ENCODE results near the gene TAL1.
"Not testable (repeated sequence)": the region's sequence is repeated elsewhere in the genome, so short reads cannot be mapped to it uniquely, and the experiment has no call there.

TAL1 gene

DNA sequence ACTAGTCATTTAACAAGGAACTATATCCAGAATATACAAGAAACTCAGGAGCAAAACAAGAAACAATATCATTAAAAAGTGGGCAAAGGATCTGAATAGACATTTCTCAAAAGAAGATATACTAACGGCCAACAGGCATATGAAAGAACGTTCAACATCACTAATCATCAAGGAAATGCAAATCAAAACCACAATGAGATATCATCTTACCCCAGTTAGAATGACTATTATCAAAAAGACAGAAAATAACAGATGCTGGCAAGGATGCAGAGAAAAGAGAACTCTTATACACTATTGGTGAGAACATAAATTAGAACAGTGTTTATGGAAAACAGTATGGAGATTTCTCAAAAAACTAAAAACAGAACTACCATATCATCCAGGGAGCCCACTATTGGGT is 28.5 kb downstream of the TAL1 start:
- H3K4ac ChIP-seq (ENCODE audit: low read length); H3K9me3 ChIP-seq (replicated peaks in 1 of 2; ENCODE audit: control insufficient read depth in 2 of 2, insufficient read depth in 1 of 2, low read depth in 1 of 2, low read length in 2 of 2); H3K9ac ChIP-seq (ENCODE audit: low read depth, low read length, poor library complexity); H3K18ac ChIP-seq (ENCODE audit: low read length); H2AFZ ChIP-seq (ENCODE audit: low read length); H3K27ac ChIP-seq (replicated peaks; ENCODE audit: low read length); H3K4me3 ChIP-seq (ENCODE audit: low read length in 2 of 2); H2AK5ac ChIP-seq (ENCODE audit: low read depth, low read length); H3K14ac ChIP-seq (ENCODE audit: low read length); DNase-seq (ENCODE audit: low spot score); H2BK120ac ChIP-seq (ENCODE audit: low read depth, low read length); H3K23ac ChIP-seq (ENCODE audit: low read depth, low read length, poor library complexity); H2BK15ac ChIP-seq (ENCODE audit: low read length); H2BK12ac ChIP-seq (ENCODE audit: low read length); H4K8ac ChIP-seq (ENCODE audit: low read depth, low read length); H3K79me1 ChIP-seq (ENCODE audit: low read depth, low read length); H3K4me2 ChIP-seq (ENCODE audit: insufficient read depth, low read length, poor library complexity, severe bottlenecking); H3K4me1 ChIP-seq (ENCODE audit: control insufficient read depth in 2 of 2, insufficient read depth in 1 of 2, low read depth in 1 of 2, low read length in 2 of 2); H2BK5ac ChIP-seq (ENCODE audit: low read length); H3K36me3 ChIP-seq (replicated peaks in 1 of 2; ENCODE audit: control insufficient read depth in 2 of 2, insufficient read depth in 2 of 2, low read length in 2 of 2); H4K91ac ChIP-seq (ENCODE audit: low read depth, low read length, poor library complexity): not testable (repeated sequence)
- WGBS, 2 donors (ENCODE audit: extremely low coverage in 2 of 2, insufficient read length in 2 of 2, insufficient replicate concordance in 1 of 2), result no CpG with 5 or more reads among the region's 2 CpGs
- H3K27me3 ChIP-seq (ENCODE audit: control insufficient read depth in 3 of 3, insufficient read depth in 3 of 3, low read depth in 1 of 3, low read length in 3 of 3), result peaks cover 0 to 35% (median 12%) of the 10 kb centered on the region in 3 experiments

DNA sequence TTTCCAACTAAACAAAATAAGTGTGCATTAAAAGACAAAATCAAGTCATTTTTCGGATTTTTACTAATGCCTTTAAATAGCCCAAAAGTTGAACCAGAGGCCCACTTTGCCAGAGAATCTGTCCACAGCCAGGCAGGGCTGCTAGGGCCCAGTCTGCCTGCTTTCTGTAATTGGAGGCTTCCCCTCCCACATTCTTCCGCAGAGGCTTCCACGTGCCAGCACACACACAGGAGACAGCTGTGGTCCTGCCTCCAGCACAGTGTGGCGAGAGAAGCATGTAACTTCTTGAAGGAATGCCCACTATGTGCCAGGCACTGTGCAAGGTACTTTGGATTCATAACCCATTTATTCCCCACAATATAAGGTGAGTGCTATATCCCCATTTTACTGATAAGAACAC is 30.8 kb downstream of the TAL1 start:
- Histone ChIP-seq H2BK120ac (ENCODE audit: low read depth, low read length) (no peak overlapping the region), H2BK15ac (ENCODE audit: low read length) (no peak overlapping the region), H3K36me3 (replicated peaks in 1 of 2; ENCODE audit: control insufficient read depth in 2 of 2, insufficient read depth in 2 of 2, low read length in 2 of 2) (no peaks in the 10 kb centered on the region), H3K9ac (ENCODE audit: low read depth, low read length, poor library complexity) (no peak overlapping the region), H4K91ac (ENCODE audit: low read depth, low read length, poor library complexity) (no peak overlapping the region), H2AFZ (ENCODE audit: low read length) (no peak overlapping the region), H3K27ac (replicated peaks; ENCODE audit: low read length) (no peak overlapping the region), H3K4ac (ENCODE audit: low read length) (no peak overlapping the region), H2BK5ac (ENCODE audit: low read length) (no peak overlapping the region), H2BK12ac (ENCODE audit: low read length) (no peak overlapping the region), H3K23ac (ENCODE audit: low read depth, low read length, poor library complexity) (no peak overlapping the region), H3K4me2 (ENCODE audit: insufficient read depth, low read length, poor library complexity, severe bottlenecking) (no peak overlapping the region), H3K18ac (ENCODE audit: low read length) (no peak overlapping the region), H4K8ac (ENCODE audit: low read depth, low read length) (no peak overlapping the region), H2AK5ac (ENCODE audit: low read depth, low read length) (no peak overlapping the region), H3K4me3 (ENCODE audit: low read length in 2 of 2) (no peak overlapping the region), H3K79me1 (ENCODE audit: low read depth, low read length) (no peaks in the 10 kb centered on the region), H3K9me3 (replicated peaks in 1 of 2; ENCODE audit: control insufficient read depth in 2 of 2, insufficient read depth in 1 of 2, low read depth in 1 of 2, low read length in 2 of 2) (peaks cover 0 to 2% of the 10 kb centered on the region in 2 donors), H3K27me3 (ENCODE audit: control insufficient read depth in 3 of 3, insufficient read depth in 3 of 3, low read depth in 1 of 3, low read length in 3 of 3) (peaks cover 0 to 25% (median 5%) of the 10 kb centered on the region in 3 experiments), H3K4me1 (ENCODE audit: control insufficient read depth in 2 of 2, insufficient read depth in 1 of 2, low read depth in 1 of 2, low read length in 2 of 2) (no peaks in the 10 kb centered on the region), H3K14ac (ENCODE audit: low read length) (no peak overlapping the region)
- WGBS, 2 donors (ENCODE audit: extremely low coverage in 2 of 2, insufficient read length in 2 of 2, insufficient replicate concordance in 1 of 2), result no CpG with 5 or more reads among the region's 4 CpGs
- DNase-seq (ENCODE audit: low spot score), result no peak

GRCh38 chr1:47198214-47198613 is 33.8 kb downstream of the TAL1 start:
- no peak overlapping the region for H2BK15ac ChIP-seq (ENCODE audit: low read length)
- no peak for DNase-seq (ENCODE audit: low spot score)
- no peak overlapping the region for H3K4me3 ChIP-seq (ENCODE audit: low read length in 2 of 2)
- H3K36me3 ChIP-seq (replicated peaks in 1 of 2; ENCODE audit: control insufficient read depth in 2 of 2, insufficient read depth in 2 of 2, low read length in 2 of 2), result no peaks in the 10 kb centered on the region
- no peak overlapping the region for H2AK5ac ChIP-seq (ENCODE audit: low read depth, low read length)
- WGBS, 2 donors (ENCODE audit: extremely low coverage in 2 of 2, insufficient read length in 2 of 2, insufficient replicate concordance in 1 of 2), result no CpG with 5 or more reads among the region's 4 CpGs
- H2BK5ac ChIP-seq (ENCODE audit: low read length), result no peak overlapping the region
- H2BK120ac ChIP-seq (ENCODE audit: low read depth, low read length), result no peak overlapping the region
- H3K18ac ChIP-seq (ENCODE audit: low read length), result no peak overlapping the region
- H3K4me2 ChIP-seq (ENCODE audit: insufficient read depth, low read length, poor library complexity, severe bottlenecking), result no peak overlapping the region
- no peaks in the 10 kb centered on the region for H3K4me1 ChIP-seq (ENCODE audit: control insufficient read depth in 2 of 2, insufficient read depth in 1 of 2, low read depth in 1 of 2, low read length in 2 of 2)
- no peak overlapping the region for H4K91ac ChIP-seq (ENCODE audit: low read depth, low read length, poor library complexity)
- H3K27ac ChIP-seq (replicated peaks; ENCODE audit: low read length), result no peak overlapping the region
- no peak overlapping the region for H3K14ac ChIP-seq (ENCODE audit: low read length)
- peaks cover 0 to 2% of the 10 kb centered on the region in 2 donors for H3K9me3 ChIP-seq (replicated peaks in 1 of 2; ENCODE audit: control insufficient read depth in 2 of 2, insufficient read depth in 1 of 2, low read depth in 1 of 2, low read length in 2 of 2)
- no peak overlapping the region for H2AFZ ChIP-seq (ENCODE audit: low read length)
- no peak overlapping the region for H3K4ac ChIP-seq (ENCODE audit: low read length)
- H3K79me1 ChIP-seq (ENCODE audit: low read depth, low read length), result no peaks in the 10 kb centered on the region
- H3K9ac ChIP-seq (ENCODE audit: low read depth, low read length, poor library complexity), result no peak overlapping the region
- H4K8ac ChIP-seq (ENCODE audit: low read depth, low read length), result no peak overlapping the region
- H3K23ac ChIP-seq (ENCODE audit: low read depth, low read length, poor library complexity), result no peak overlapping the region
- H2BK12ac ChIP-seq (ENCODE audit: low read length), result no peak overlapping the region
- peaks cover 0 to 25% (median 3%) of the 10 kb centered on the region in 3 experiments for H3K27me3 ChIP-seq (ENCODE audit: control insufficient read depth in 3 of 3, insufficient read depth in 3 of 3, low read depth in 1 of 3, low read length in 3 of 3)

DNA sequence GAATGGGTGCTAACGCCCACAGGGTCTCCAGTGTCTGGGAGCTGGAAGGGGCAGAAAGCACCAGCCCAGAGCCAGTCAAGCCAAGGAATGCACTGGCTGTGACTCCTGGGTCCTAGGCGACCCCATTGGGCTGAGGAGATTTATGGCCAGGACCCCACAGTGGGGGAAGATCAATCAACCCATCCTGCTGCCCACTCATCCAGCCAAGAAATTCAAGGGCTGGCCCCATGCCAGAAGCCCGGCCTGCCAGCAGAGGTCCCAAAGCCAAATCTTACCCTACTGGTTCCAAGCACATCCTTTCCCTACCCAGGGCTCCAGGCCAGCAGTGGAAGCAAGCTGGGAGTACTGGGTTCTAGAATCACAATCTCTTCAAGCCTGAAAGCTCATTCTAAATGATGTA is 35.4 kb downstream of the TAL1 start:
- Histone ChIP-seq H2BK5ac (ENCODE audit: low read length) (no peak overlapping the region), H3K4me1 (ENCODE audit: control insufficient read depth in 2 of 2, insufficient read depth in 1 of 2, low read depth in 1 of 2, low read length in 2 of 2) (peaks cover 5 to 6% of the 10 kb centered on the region in 2 donors), H2BK120ac (ENCODE audit: low read depth, low read length) (no peak overlapping the region), H3K4me3 (ENCODE audit: low read length in 2 of 2) (no peak overlapping the region), H3K9ac (ENCODE audit: low read depth, low read length, poor library complexity) (no peak overlapping the region), H2BK12ac (ENCODE audit: low read length) (no peak overlapping the region), H4K8ac (ENCODE audit: low read depth, low read length) (no peak overlapping the region), H3K4ac (ENCODE audit: low read length) (no peak overlapping the region), H3K27me3 (ENCODE audit: control insufficient read depth in 3 of 3, insufficient read depth in 3 of 3, low read depth in 1 of 3, low read length in 3 of 3) (peaks cover 0 to 25% (median 3%) of the 10 kb centered on the region in 3 experiments), H3K27ac (replicated peaks; ENCODE audit: low read length) (no peak overlapping the region), H4K91ac (ENCODE audit: low read depth, low read length, poor library complexity) (no peak overlapping the region), H3K9me3 (replicated peaks in 1 of 2; ENCODE audit: control insufficient read depth in 2 of 2, insufficient read depth in 1 of 2, low read depth in 1 of 2, low read length in 2 of 2) (peaks cover 0 to 2% of the 10 kb centered on the region in 2 donors), H3K18ac (ENCODE audit: low read length) (no peak overlapping the region), H3K36me3 (replicated peaks in 1 of 2; ENCODE audit: control insufficient read depth in 2 of 2, insufficient read depth in 2 of 2, low read length in 2 of 2) (no peaks in the 10 kb centered on the region), H3K23ac (ENCODE audit: low read depth, low read length, poor library complexity) (peak overlapping the region; percentile 5), H3K14ac (ENCODE audit: low read length) (no peak overlapping the region), H3K79me1 (ENCODE audit: low read depth, low read length) (no peaks in the 10 kb centered on the region), H2BK15ac (ENCODE audit: low read length) (no peak overlapping the region), H2AK5ac (ENCODE audit: low read depth, low read length) (no peak overlapping the region), H2AFZ (ENCODE audit: low read length) (no peak overlapping the region), H3K4me2 (ENCODE audit: insufficient read depth, low read length, poor library complexity, severe bottlenecking) (no peak overlapping the region)
- DNase-seq (ENCODE audit: low spot score), result no peak
- no CpG with 5 or more reads among the region's 3 CpGs for WGBS, 2 donors (ENCODE audit: extremely low coverage in 2 of 2, insufficient read length in 2 of 2, insufficient replicate concordance in 1 of 2)
